KOPT-K1 (cell line): Measurements from ENCODE around the gene YWHAG.
"Not testable (repeated sequence)": the region's sequence is repeated elsewhere in the genome, so short reads cannot be mapped to it uniquely, and the experiment has no call there.

Experiments used
- H3K27ac ChIP-seq: fragments of 200-600 bp; sonication (generic); 2 replicates; pipeline ENCODE4 v1.5.1; 2016; ENCODE audit warnings: antibody characterized with exemption, mild to moderate bottlenecking, low read depth, low read length; ENCODE audit not compliant: poor library complexity, severe bottlenecking
- H3K36me3 ChIP-seq: fragments of 200-600 bp; sonication (generic); 2 replicates; pipeline ENCODE4 v1.5.1; 2017; ENCODE audit warnings: antibody characterized with exemption, mild to moderate bottlenecking, low read length, moderate library complexity; ENCODE audit not compliant: insufficient read depth
- H3K9me3 ChIP-seq: fragments of 200-600 bp; sonication (generic); 2 replicates; pipeline ENCODE4 v1.5.1; 2017; ENCODE audit warnings: antibody characterized with exemption, low read length, mild to moderate bottlenecking; ENCODE audit not compliant: insufficient read depth, poor library complexity, severe bottlenecking

The YWHAG gene

GRCh38 chr7:76390092-76390491, 31.3 kb upstream of the YWHAG start:
- Histone ChIP-seq H3K27ac (no peak overlapping the region), H3K36me3 (no peaks in the 10 kb centered on the region), H3K9me3 (no peaks in the 10 kb centered on the region)

DNA sequence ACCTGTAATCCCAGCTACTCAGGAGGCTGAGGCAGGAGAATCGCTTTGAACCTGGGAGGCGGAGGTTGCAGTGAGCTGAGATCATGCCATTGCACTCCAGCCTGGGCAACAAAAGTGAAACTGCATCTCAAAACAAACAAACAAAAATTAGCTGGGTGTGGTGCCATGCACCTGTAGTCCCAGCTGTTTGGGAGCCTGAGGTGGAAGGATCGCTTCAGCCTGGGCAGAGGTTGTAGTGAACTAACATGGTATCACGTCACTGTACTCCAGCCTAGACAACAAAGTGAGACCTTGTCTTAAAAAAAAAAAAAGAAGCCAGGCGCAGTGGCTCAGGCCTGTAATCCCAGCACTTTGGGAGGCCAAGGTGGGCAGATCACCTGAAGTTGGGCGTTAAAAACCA, 29.0 kb upstream of the YWHAG start:
- not testable (repeated sequence) for H3K27ac ChIP-seq, H3K36me3 ChIP-seq, H3K9me3 ChIP-seq

DNA sequence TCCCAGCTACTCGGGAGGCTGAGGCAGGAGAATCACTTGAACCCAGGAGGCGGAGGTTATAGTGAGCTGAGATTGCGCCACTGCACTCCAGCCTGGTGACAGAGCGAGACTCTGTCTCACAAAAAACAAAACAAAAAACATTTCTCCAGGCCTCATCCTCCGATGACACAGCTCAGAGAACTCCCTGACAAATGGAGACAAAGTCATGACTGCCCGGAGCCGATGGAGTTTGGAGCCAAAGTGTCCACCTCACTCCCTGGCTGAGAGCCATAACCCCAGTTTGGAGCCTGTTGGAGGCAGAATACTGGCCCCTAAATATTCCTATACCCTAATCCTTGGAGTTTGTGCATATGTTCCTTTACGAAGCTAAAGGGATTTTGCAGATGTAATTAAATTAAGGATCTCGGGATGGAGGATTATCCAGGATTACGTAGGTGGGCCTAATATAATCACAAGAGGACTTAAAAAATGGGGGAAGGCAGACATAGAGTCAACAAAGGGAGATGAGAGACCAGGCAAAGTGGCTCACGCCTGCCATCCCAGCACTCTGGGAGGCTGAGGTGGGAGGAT, 28.0 kb upstream of the YWHAG start:
- Histone ChIP-seq H3K27ac (no peak overlapping the region), H3K9me3 (no peaks in the 10 kb centered on the region), H3K36me3 (no peaks in the 10 kb centered on the region)

DNA sequence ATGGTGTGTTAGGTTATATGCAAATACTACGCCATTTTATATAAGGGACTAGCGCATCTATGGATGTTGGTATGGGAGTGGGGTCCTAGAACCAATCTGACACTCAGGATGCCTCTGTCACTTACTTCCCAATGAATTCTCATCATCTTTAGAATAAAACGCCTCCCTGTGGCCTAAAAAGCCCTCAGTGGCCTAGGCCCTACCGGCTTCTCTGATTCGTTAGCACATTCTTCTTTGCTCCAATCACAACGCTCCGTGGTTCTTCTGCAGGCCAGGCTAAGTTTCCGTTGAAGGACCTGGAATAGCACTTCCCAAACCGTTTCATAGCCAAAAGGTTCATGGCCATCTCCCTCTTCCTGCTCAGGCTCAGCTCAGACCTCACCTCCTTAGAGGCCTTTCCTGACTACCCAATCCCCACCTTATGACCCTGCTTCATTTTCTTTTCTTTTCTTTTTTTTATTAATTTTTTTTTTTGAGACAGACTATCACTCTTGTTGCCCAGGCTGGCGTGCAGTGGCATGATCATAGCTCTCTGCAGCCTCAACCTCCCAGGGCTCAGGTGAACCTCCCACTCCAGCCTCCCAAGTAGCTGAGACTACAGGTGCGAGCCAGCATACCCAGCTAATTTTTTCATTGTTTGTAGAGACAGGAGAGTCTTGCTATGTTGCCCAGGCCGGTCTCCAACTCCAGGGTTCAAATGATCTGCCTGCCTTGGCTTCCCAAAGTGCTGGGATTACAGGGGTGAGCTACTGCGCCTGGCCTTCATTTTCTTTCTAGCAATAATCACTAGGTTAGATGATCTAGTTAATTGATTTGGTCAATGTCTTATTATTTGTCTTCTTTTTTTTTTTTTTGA, 24.5 kb upstream of the YWHAG start:
- Histone ChIP-seq H3K36me3 (no peaks in the 10 kb centered on the region), H3K9me3 (no peaks in the 10 kb centered on the region), H3K27ac (no peak overlapping the region)

DNA sequence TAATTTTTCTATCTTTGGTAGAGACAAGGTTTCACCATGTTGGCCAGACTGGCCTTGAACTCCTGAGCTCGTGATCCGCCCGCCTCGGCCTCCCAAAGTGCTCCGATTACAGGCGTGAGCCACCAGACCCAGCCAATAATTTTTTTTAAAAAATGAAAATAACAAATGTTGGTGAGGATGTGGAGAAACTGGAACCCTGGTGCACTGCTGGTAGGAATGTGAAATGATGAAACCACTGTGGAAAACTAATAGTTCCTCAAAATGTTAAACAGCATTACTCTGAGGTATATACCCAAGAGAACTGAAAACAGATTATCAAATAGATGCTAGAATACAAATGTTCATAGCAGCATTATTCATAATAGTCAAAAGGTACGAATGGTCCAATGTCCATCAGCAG, 23.0 kb upstream of the YWHAG start:
- H3K36me3 ChIP-seq: no peaks in the 10 kb centered on the region
- H3K9me3 ChIP-seq: no peaks in the 10 kb centered on the region
- no peak overlapping the region for H3K27ac ChIP-seq

- H3K9me3 ChIP-seq: no peaks in the 10 kb centered on the region
- no peaks in the 10 kb centered on the region for H3K36me3 ChIP-seq
- H3K27ac ChIP-seq: no peak overlapping the region
Observed at GRCh38 chr7:76380623-76380966, 21.8 kb upstream of the YWHAG start.

- Histone ChIP-seq H3K27ac (no peak overlapping the region), H3K9me3 (no peaks in the 10 kb centered on the region)
Observed at GRCh38 chr7:76377186-76377918, 18.6 kb upstream of the YWHAG start.

DNA sequence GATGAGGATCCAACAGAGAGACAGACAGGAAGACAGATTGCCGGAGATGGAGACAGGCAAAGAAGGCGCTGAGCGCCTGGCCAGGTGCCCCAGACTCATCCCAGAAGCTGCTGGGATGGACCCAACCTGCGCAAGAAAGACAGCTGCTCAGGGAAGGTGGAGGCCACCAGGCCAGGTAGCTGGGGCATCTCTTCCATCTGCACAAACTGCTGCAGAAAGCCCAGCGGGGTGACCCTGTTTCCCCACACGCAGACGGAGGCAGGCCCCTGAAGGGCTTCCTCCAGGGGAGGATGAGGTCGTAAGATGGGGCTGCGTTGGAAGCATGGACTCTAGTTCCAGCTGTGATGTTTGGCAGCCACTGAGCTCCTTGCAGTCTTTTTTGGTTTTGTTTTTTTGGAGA, 16.5 kb upstream of the YWHAG start:
- Histone ChIP-seq H3K27ac (no peak overlapping the region), H3K9me3 (no peaks in the 10 kb centered on the region), H3K36me3 (no peaks in the 10 kb centered on the region)

More at GRCh38 chr7:76377186-76377918, 18.6 kb upstream of the YWHAG start:
- no peaks in the 10 kb centered on the region for H3K36me3 ChIP-seq

- Histone ChIP-seq H3K36me3 (no peaks in the 10 kb centered on the region), H3K9me3 (no peaks in the 10 kb centered on the region), H3K27ac (no peak overlapping the region)
Observed at GRCh38 chr7:76372984-76373833, 14.4 kb upstream of the YWHAG start.

DNA sequence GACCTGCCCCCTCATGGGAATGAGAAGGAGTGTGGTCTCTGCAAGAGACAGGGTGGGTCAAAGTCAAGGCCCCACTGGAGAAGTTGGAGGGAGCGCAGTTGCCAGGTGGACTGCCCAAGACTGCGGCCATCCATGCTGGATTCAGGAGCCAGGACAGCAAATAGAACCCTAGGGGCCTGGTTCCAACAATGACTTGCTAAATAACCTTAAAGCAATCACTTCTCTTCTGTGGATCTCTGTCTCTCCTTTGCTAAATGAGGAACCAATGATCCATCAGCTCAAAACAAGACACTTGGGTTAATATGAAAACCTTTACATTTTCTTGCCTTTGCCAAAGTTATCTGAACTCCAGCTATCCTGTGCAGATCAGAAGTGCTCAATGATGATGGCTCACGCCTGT, 12.6 kb upstream of the YWHAG start:
- Histone ChIP-seq H3K27ac (no peak overlapping the region), H3K9me3 (no peaks in the 10 kb centered on the region), H3K36me3 (no peaks in the 10 kb centered on the region)

DNA sequence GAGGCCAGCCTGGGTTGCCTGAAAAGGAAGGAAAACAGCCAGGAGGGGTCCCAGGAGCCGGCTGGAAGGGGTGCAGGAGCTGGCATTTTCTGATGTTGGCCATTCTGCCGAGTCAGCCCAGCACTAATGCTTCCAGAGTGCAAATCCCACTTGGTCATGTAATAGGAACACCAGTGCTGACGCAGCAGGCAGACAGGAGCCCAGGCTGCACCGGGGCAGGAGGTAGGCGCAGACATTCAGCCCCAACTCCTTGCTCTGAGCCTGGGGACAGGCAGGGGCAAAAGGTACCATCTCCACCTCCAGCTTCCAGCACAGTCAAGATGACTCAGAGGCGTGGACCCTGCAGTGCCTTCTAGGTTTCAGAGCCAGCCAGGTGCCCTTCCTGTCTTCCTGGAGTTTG, 10.2 kb upstream of the YWHAG start:
- Histone ChIP-seq H3K36me3 (no peaks in the 10 kb centered on the region), H3K9me3 (no peaks in the 10 kb centered on the region), H3K27ac (no peak overlapping the region)

DNA sequence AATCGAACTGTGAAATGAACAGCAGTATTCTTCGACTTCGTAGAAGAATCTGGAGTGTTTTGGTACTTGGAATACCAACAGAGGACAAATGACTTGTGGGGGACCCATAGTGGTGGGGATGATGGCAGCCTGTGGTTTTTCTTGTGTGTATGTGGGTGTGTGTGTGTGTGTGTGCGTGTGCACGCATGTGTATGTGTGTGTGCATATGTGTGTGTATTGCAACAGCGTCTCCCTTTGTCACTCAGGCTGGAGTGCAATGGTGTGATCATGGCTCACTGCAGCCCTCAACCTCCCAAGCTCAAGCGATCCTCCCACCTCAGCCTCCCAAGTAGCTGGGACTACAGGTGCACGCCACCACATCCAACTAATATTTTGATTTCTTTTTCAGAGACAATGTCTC, 9.4 kb upstream of the YWHAG start:
- no peaks in the 10 kb centered on the region for H3K36me3 ChIP-seq
- H3K9me3 ChIP-seq: no peaks in the 10 kb centered on the region
- H3K27ac ChIP-seq: no peak overlapping the region

DNA sequence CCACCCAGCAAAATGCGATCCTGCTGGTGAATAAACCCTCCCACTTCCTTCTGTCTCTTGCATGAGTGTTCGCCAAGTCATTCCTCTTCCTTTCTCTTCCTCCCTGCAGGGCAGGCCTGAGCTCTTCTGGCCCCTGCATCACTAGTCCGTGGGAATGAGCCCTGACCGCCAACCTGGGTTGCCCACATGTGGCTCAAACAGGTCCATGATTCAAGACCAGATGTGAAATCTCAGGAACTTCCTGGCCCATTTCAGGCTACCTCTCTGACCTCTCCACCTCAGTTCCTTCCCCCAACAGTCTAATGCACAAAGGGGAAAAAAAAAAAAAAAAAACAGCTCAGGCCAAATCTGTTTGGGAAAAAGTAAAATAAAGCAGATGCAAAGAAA, 5.4 kb upstream of the YWHAG start:
- H3K27ac ChIP-seq: peak overlapping the region; percentile 40
- H3K9me3 ChIP-seq: no peaks in the 10 kb centered on the region
- H3K36me3 ChIP-seq: no peaks in the 10 kb centered on the region

GRCh38 chr7:76363754-76364153, 5.0 kb upstream of the YWHAG start:
- not testable (repeated sequence) for H3K36me3 ChIP-seq, H3K27ac ChIP-seq, H3K9me3 ChIP-seq
